BLaER1 (cell line): ENCODE data around the gene SULT2A1.
"Not testable (repeated sequence)": the region's sequence is repeated elsewhere in the genome, so short reads cannot be mapped to it uniquely, and the experiment has no call there.

Experiments
- H3K27ac ChIP-seq: shearing (Covaris generic); formaldehyde crosslinking; 2 replicates; pipeline ENCODE4 v1.8.1; 2022
- H3K27me3 ChIP-seq: shearing (Covaris generic); formaldehyde crosslinking; 2 replicates; pipeline ENCODE4 v1.8.1; 2022
- H3K36me3 ChIP-seq: shearing (Covaris generic); formaldehyde crosslinking; 2 replicates; pipeline ENCODE4 v1.8.1; 2022
- H3K4me1 ChIP-seq: shearing (Covaris generic); formaldehyde crosslinking; 2 replicates; pipeline ENCODE4 v1.8.1; 2022
- H3K4me2 ChIP-seq: shearing (Covaris generic); formaldehyde crosslinking; 2 replicates; pipeline ENCODE4 v1.8.1; 2022
- H3K4me3 ChIP-seq: shearing (Covaris generic); formaldehyde crosslinking; 2 replicates; pipeline ENCODE4 v1.8.1; 2022
- H3K9ac ChIP-seq: shearing (Covaris generic); formaldehyde crosslinking; 2 replicates; pipeline ENCODE4 v1.8.1; 2022
- H3K9me3 ChIP-seq: shearing (Covaris generic); formaldehyde crosslinking; 2 replicates; pipeline ENCODE4 v1.8.1; 2022
- H4K20me1 ChIP-seq: shearing (Covaris generic); formaldehyde crosslinking; 2 replicates; pipeline ENCODE4 v1.8.1; 2022
- Cebpa-rat ChIP-seq: shearing (Covaris generic); IDR thresholded peaks from 2 replicates; pipeline ENCODE4 v1.8.1; 2022

SULT2A1 gene

GRCh38 chr19:47886010-47886559 is at the start of gene SULT2A1:
Gene SULT2A1 (minus strand): TSS chr19:47886315. CDS start chr19:47886257, 58 bp downstream.
- no peaks in the 10 kb centered on the region for H3K4me1 ChIP-seq
- H3K27me3 ChIP-seq, result no peaks in the 10 kb centered on the region
- H3K9me3 ChIP-seq, result no peaks in the 10 kb centered on the region
- no peaks in the 10 kb centered on the region for H4K20me1 ChIP-seq
- H3K27ac ChIP-seq, result no peak within 1 kb of the TSS
- no peak within 1 kb of the TSS for H3K4me3 ChIP-seq
- H3K36me3 ChIP-seq, result no peaks in the 10 kb centered on the region
- H3K4me2 ChIP-seq, result no peak within 1 kb of the TSS
- no peak within 1 kb of the TSS for H3K9ac ChIP-seq
- TF ChIP-seq Cebpa-rat, result no peak

- H3K4me1 ChIP-seq, H4K20me1 ChIP-seq, H3K4me2 ChIP-seq, H3K9ac ChIP-seq, H3K4me3 ChIP-seq, H3K27me3 ChIP-seq, H3K36me3 ChIP-seq, H3K27ac ChIP-seq, H3K9me3 ChIP-seq: not testable (repeated sequence)
These were observed 42.5 kb upstream of the SULT2A1 start for GRCh38 chr19:47928581-47928980.

- H3K4me2 ChIP-seq, H3K27ac ChIP-seq, H3K36me3 ChIP-seq, H3K9ac ChIP-seq, H3K27me3 ChIP-seq, H3K9me3 ChIP-seq, H3K4me3 ChIP-seq, H4K20me1 ChIP-seq, H3K4me1 ChIP-seq: not testable (repeated sequence)
These were observed 34.0 kb upstream of the SULT2A1 start for GRCh38 chr19:47920107-47920506.

- not testable (repeated sequence) for H3K27me3 ChIP-seq, H3K4me2 ChIP-seq, H4K20me1 ChIP-seq, H3K27ac ChIP-seq, H3K36me3 ChIP-seq, H3K4me1 ChIP-seq, H3K4me3 ChIP-seq, H3K9me3 ChIP-seq, H3K9ac ChIP-seq
These were observed 24.1 kb upstream of the SULT2A1 start for GRCh38 chr19:47910191-47910590.

GRCh38 chr19:47909350-47909749 is 23.2 kb upstream of the SULT2A1 start:
- not testable (repeated sequence) for H3K9me3 ChIP-seq, H3K36me3 ChIP-seq, H3K9ac ChIP-seq, H3K4me3 ChIP-seq, H3K27ac ChIP-seq, H3K27me3 ChIP-seq, H4K20me1 ChIP-seq, H3K4me2 ChIP-seq, H3K4me1 ChIP-seq

- Histone ChIP-seq H3K36me3 (no peaks in the 10 kb centered on the region), H3K9me3 (peaks cover under 1% of the 10 kb centered on the region; the same call in 1 of the 2 replicates), H4K20me1 (no peaks in the 10 kb centered on the region), H3K4me1 (peaks cover 6% of the 10 kb centered on the region; the same call in 1 of the 2 replicates), H3K4me2 (no peak overlapping the region), H3K9ac (no peak overlapping the region), H3K4me3 (no peak overlapping the region), H3K27me3 (no peaks in the 10 kb centered on the region), H3K27ac (no peak overlapping the region)
- no peak for TF ChIP-seq Cebpa-rat
These were observed 15.3 kb upstream of the SULT2A1 start for GRCh38 chr19:47901370-47901769.

GRCh38 chr19:47899335-47899734 is 13.2 kb upstream of the SULT2A1 start:
- Histone ChIP-seq H3K4me1 (peaks cover 6% of the 10 kb centered on the region; the same call in 1 of the 2 replicates), H4K20me1 (no peaks in the 10 kb centered on the region), H3K4me3 (no peak overlapping the region), H3K9me3 (peaks cover 7% of the 10 kb centered on the region; the same call in 1 of the 2 replicates), H3K9ac (no peak overlapping the region), H3K4me2 (no peak overlapping the region), H3K27ac (no peak overlapping the region), H3K36me3 (no peaks in the 10 kb centered on the region), H3K27me3 (no peaks in the 10 kb centered on the region)
- TF ChIP-seq Cebpa-rat, result no peak

GRCh38 chr19:47897861-47898260 is 11.7 kb upstream of the SULT2A1 start:
- H3K27me3 ChIP-seq, result no peaks in the 10 kb centered on the region
- no peak overlapping the region for H3K4me2 ChIP-seq
- no peaks in the 10 kb centered on the region for H3K36me3 ChIP-seq
- H3K27ac ChIP-seq, result no peak overlapping the region
- peaks cover 17% of the 10 kb centered on the region for H3K9me3 ChIP-seq
- H3K9ac ChIP-seq, result no peak overlapping the region
- no peak overlapping the region for H3K4me3 ChIP-seq
- no peak for TF ChIP-seq Cebpa-rat
- no peaks in the 10 kb centered on the region for H4K20me1 ChIP-seq
- H3K4me1 ChIP-seq, result peaks cover 1% of the 10 kb centered on the region; the same call in 1 of the 2 replicates

GRCh38 chr19:47896773-47897172 is 10.7 kb upstream of the SULT2A1 start:
- TF ChIP-seq Cebpa-rat, result no peak
- Histone ChIP-seq H3K4me2 (no peak overlapping the region), H3K9ac (no peak overlapping the region), H3K4me1 (no peaks in the 10 kb centered on the region), H3K36me3 (no peaks in the 10 kb centered on the region), H3K4me3 (no peak overlapping the region), H3K27me3 (no peaks in the 10 kb centered on the region), H3K27ac (no peak overlapping the region), H3K9me3 (peaks cover 28% of the 10 kb centered on the region), H4K20me1 (no peaks in the 10 kb centered on the region)

- H3K27ac ChIP-seq, result no peak overlapping the region
- H3K4me1 ChIP-seq, result no peaks in the 10 kb centered on the region
- H3K36me3 ChIP-seq, result no peaks in the 10 kb centered on the region
- no peaks in the 10 kb centered on the region for H3K27me3 ChIP-seq
- H3K9me3 ChIP-seq, result peaks cover 31% of the 10 kb centered on the region
- H3K4me3 ChIP-seq, result no peak overlapping the region
- H4K20me1 ChIP-seq, result no peaks in the 10 kb centered on the region
- no peak overlapping the region for H3K4me2 ChIP-seq
- H3K9ac ChIP-seq, result no peak overlapping the region
- no peak for TF ChIP-seq Cebpa-rat
These were observed 9.9 kb upstream of the SULT2A1 start for GRCh38 chr19:47896019-47896418.

- Histone ChIP-seq H3K27me3 (no peaks in the 10 kb centered on the region), H3K4me1 (no peaks in the 10 kb centered on the region), H3K4me3 (no peak overlapping the region), H3K9ac (no peak overlapping the region), H3K4me2 (no peak overlapping the region), H3K36me3 (no peaks in the 10 kb centered on the region), H3K9me3 (peaks cover 31% of the 10 kb centered on the region), H4K20me1 (no peaks in the 10 kb centered on the region), H3K27ac (no peak overlapping the region)
- no peak for TF ChIP-seq Cebpa-rat
These were observed 9.2 kb upstream of the SULT2A1 start for GRCh38 chr19:47895165-47895782.
